Frontal cortex (tissue), 4 donors: Measurements from ENCODE around the gene AFF3. TPM values are rescaled to one million over a fixed set of nuclear protein-coding genes. Genes with fewer than 3 reads are reported as not detected.

ENCODE experiments used
- DNase-seq, 2 donors: peaks; one replicate each; pipeline ENCODE4 v3.0.0; 2012; ENCODE audit warnings: low spot score in 2 of 2
- FAIRE-seq: peaks from 2 replicates; lab custom pipeline; 2012; peaks lifted over from hg19 to GRCh38; lab: Jason Lieb, UNC
- total RNA-seq: library from RNA; depleted of rRNA; stranded (reverse); fragments of >200 nt; gene quantifications from one replicate; pipeline ENCODE4 v1.2.3, GENCODE V29; 2014
- donor health status: control.
- donor health status: control.
- donor health status: control.

Gene AFF3
- total RNA-seq, 1 donor from 2014 or later, result 56.7 TPM

- no peak for DNase-seq
- no peak for FAIRE-seq
These were observed 441.6 kb downstream of the AFF3 start for GRCh38 chr2:99700482-99701398.

GRCh38 chr2:99698896-99699295 is 443.5 kb downstream of the AFF3 start:
- DNase-seq, result no peak
- FAIRE-seq, result no peak

- FAIRE-seq (no peak), DNase-seq (no peak)
These were observed 444.4 kb downstream of the AFF3 start for GRCh38 chr2:99697811-99698568.

- no peak for DNase-seq
- no peak for FAIRE-seq
These were observed 446.5 kb downstream of the AFF3 start for GRCh38 chr2:99695944-99696253.

GRCh38 chr2:99695130-99695943 is 447.1 kb downstream of the AFF3 start:
- FAIRE-seq, result no peak
- no peak for DNase-seq

- DNase-seq (no peak), FAIRE-seq (no peak)
These were observed 448.1 kb downstream of the AFF3 start for GRCh38 chr2:99694331-99694730.

GRCh38 chr2:99692785-99693184 is 449.6 kb downstream of the AFF3 start:
- no peak for DNase-seq
- no peak for FAIRE-seq

GRCh38 chr2:99691926-99692325 is 450.5 kb downstream of the AFF3 start:
- FAIRE-seq (no peak), DNase-seq (no peak)

- no peak for FAIRE-seq
- no peak for DNase-seq
These were observed 453.1 kb downstream of the AFF3 start for GRCh38 chr2:99689145-99689742.

GRCh38 chr2:99688699-99689098 is 453.7 kb downstream of the AFF3 start:
- FAIRE-seq (no peak), DNase-seq (no peak)

- DNase-seq (no peak), FAIRE-seq (no peak)
These were observed 459.9 kb downstream of the AFF3 start for GRCh38 chr2:99682275-99683060.

- DNase-seq (no peak), FAIRE-seq (no peak)
These were observed 461.4 kb downstream of the AFF3 start for GRCh38 chr2:99680946-99681345.

GRCh38 chr2:99679518-99679917 is 462.9 kb downstream of the AFF3 start:
- DNase-seq (no peak), FAIRE-seq (no peak)

- DNase-seq (no peak), FAIRE-seq (no peak)
These were observed 463.8 kb downstream of the AFF3 start for GRCh38 chr2:99678625-99679024.

GRCh38 chr2:99677814-99678213 is 464.6 kb downstream of the AFF3 start:
- no peak for DNase-seq
- FAIRE-seq, result no peak

GRCh38 chr2:99675130-99675661 is 467.2 kb downstream of the AFF3 start:
- DNase-seq (no peak), FAIRE-seq (no peak)

GRCh38 chr2:99674090-99674489 is 468.3 kb downstream of the AFF3 start:
- FAIRE-seq (no peak), DNase-seq (no peak)

GRCh38 chr2:99672766-99673350 is 469.5 kb downstream of the AFF3 start:
- DNase-seq (no peak), FAIRE-seq (no peak)
